Measurements from ENCODE around the gene C1orf21. TPM values are rescaled to one million over a fixed set of nuclear protein-coding genes. Genes with fewer than 3 reads are reported as not detected.

The C1orf21 gene
- total and polyA plus RNA-seq, 2 donors: 13.6 to 42.7 TPM

GRCh38 chr1:184639205-184639604 lies 252.4 kb downstream of the C1orf21 start:
- H3K4me3 ChIP-seq (ENCODE audit: low read length in 2 of 2): no peak overlapping the region
- no peak overlapping the region for H3K27ac ChIP-seq (ENCODE audit: low read depth in 1 of 2, low read length in 1 of 2)
- H3K4me1 ChIP-seq (ENCODE audit: control insufficient read depth in 2 of 2, insufficient read depth in 2 of 2, low read length in 2 of 2): no peaks in the 10 kb centered on the region
- H3K27me3 ChIP-seq (ENCODE audit: control insufficient read depth in 2 of 2, insufficient read depth in 1 of 2, low read length in 1 of 2): no peaks in the 10 kb centered on the region
- no peaks in the 10 kb centered on the region for H3K36me3 ChIP-seq (ENCODE audit: control insufficient read depth in 2 of 2, insufficient read depth in 2 of 2, low read length in 1 of 2)
- H3K9me3 ChIP-seq (ENCODE audit: control insufficient read depth in 2 of 2, insufficient read depth in 1 of 2, low read length in 1 of 2): no peaks in the 10 kb centered on the region
- 94% methylated on average over 2 of the region's 2 CpGs for WGBS
- no peak for DNase-seq (ENCODE audit: low read depth in 6 of 9, low spot score in 9 of 9)

- no peaks in the 10 kb centered on the region for H3K27me3 ChIP-seq (ENCODE audit: control insufficient read depth in 2 of 2, insufficient read depth in 1 of 2, low read length in 1 of 2)
- 97% methylated on average over 3 of the region's 3 CpGs for WGBS
- H3K4me3 ChIP-seq (ENCODE audit: low read length in 2 of 2): no peak overlapping the region
- H3K36me3 ChIP-seq (ENCODE audit: control insufficient read depth in 2 of 2, insufficient read depth in 2 of 2, low read length in 1 of 2): no peaks in the 10 kb centered on the region
- no peaks in the 10 kb centered on the region for H3K4me1 ChIP-seq (ENCODE audit: control insufficient read depth in 2 of 2, insufficient read depth in 2 of 2, low read length in 2 of 2)
- no peak overlapping the region for H3K27ac ChIP-seq (ENCODE audit: low read depth in 1 of 2, low read length in 1 of 2)
- DNase-seq (ENCODE audit: low read depth in 6 of 9, low spot score in 9 of 9): no peak
- H3K9me3 ChIP-seq (ENCODE audit: control insufficient read depth in 2 of 2, insufficient read depth in 1 of 2, low read length in 1 of 2): no peaks in the 10 kb centered on the region
Measured at GRCh38 chr1:184640505-184640904, 253.7 kb downstream of the C1orf21 start.

GRCh38 chr1:184641894-184642293 lies 255.1 kb downstream of the C1orf21 start:
- Histone ChIP-seq H3K27me3 (ENCODE audit: control insufficient read depth in 2 of 2, insufficient read depth in 1 of 2, low read length in 1 of 2) (no peaks in the 10 kb centered on the region), H3K27ac (ENCODE audit: low read depth in 1 of 2, low read length in 1 of 2) (no peak overlapping the region), H3K4me1 (ENCODE audit: control insufficient read depth in 2 of 2, insufficient read depth in 2 of 2, low read length in 2 of 2) (no peaks in the 10 kb centered on the region), H3K36me3 (ENCODE audit: control insufficient read depth in 2 of 2, insufficient read depth in 2 of 2, low read length in 1 of 2) (no peaks in the 10 kb centered on the region), H3K9me3 (ENCODE audit: control insufficient read depth in 2 of 2, insufficient read depth in 1 of 2, low read length in 1 of 2) (no peaks in the 10 kb centered on the region), H3K4me3 (ENCODE audit: low read length in 2 of 2) (no peak overlapping the region)
- no peak for DNase-seq (ENCODE audit: low read depth in 6 of 9, low spot score in 9 of 9)
- 96% methylated on average over 2 of the region's 2 CpGs for WGBS

GRCh38 chr1:184643661-184644060 lies 256.8 kb downstream of the C1orf21 start:
- H3K9me3 ChIP-seq (ENCODE audit: control insufficient read depth in 2 of 2, insufficient read depth in 1 of 2, low read length in 1 of 2): no peaks in the 10 kb centered on the region
- H3K27me3 ChIP-seq (ENCODE audit: control insufficient read depth in 2 of 2, insufficient read depth in 1 of 2, low read length in 1 of 2): no peaks in the 10 kb centered on the region
- no peak for DNase-seq (ENCODE audit: low read depth in 6 of 9, low spot score in 9 of 9)
- no peaks in the 10 kb centered on the region for H3K36me3 ChIP-seq (ENCODE audit: control insufficient read depth in 2 of 2, insufficient read depth in 2 of 2, low read length in 1 of 2)
- WGBS: 93% methylated on average over 1 of the region's 1 CpG
- no peak overlapping the region for H3K4me3 ChIP-seq (ENCODE audit: low read length in 2 of 2)
- H3K27ac ChIP-seq (ENCODE audit: low read depth in 1 of 2, low read length in 1 of 2): no peak overlapping the region
- H3K4me1 ChIP-seq (ENCODE audit: control insufficient read depth in 2 of 2, insufficient read depth in 2 of 2, low read length in 2 of 2): no peaks in the 10 kb centered on the region

- H3K36me3 ChIP-seq (ENCODE audit: control insufficient read depth in 2 of 2, insufficient read depth in 2 of 2, low read length in 1 of 2): no peaks in the 10 kb centered on the region
- no peaks in the 10 kb centered on the region for H3K4me1 ChIP-seq (ENCODE audit: control insufficient read depth in 2 of 2, insufficient read depth in 2 of 2, low read length in 2 of 2)
- no peaks in the 10 kb centered on the region for H3K9me3 ChIP-seq (ENCODE audit: control insufficient read depth in 2 of 2, insufficient read depth in 1 of 2, low read length in 1 of 2)
- H3K27ac ChIP-seq (ENCODE audit: low read depth in 1 of 2, low read length in 1 of 2): no peak overlapping the region
- no peak for DNase-seq (ENCODE audit: low read depth in 6 of 9, low spot score in 9 of 9)
- no peak overlapping the region for H3K4me3 ChIP-seq (ENCODE audit: low read length in 2 of 2)
- H3K27me3 ChIP-seq (ENCODE audit: control insufficient read depth in 2 of 2, insufficient read depth in 1 of 2, low read length in 1 of 2): no peaks in the 10 kb centered on the region
- 95% methylated on average over 11 of the region's 11 CpGs for WGBS
Measured at GRCh38 chr1:184644771-184645170, 257.9 kb downstream of the C1orf21 start.

GRCh38 chr1:184646178-184646701 lies 259.4 kb downstream of the C1orf21 start:
- WGBS: 93% methylated on average over 3 of the region's 3 CpGs
- Histone ChIP-seq H3K4me3 (ENCODE audit: low read length in 2 of 2) (no peak overlapping the region), H3K4me1 (ENCODE audit: control insufficient read depth in 2 of 2, insufficient read depth in 2 of 2, low read length in 2 of 2) (no peaks in the 10 kb centered on the region), H3K27me3 (ENCODE audit: control insufficient read depth in 2 of 2, insufficient read depth in 1 of 2, low read length in 1 of 2) (no peaks in the 10 kb centered on the region), H3K27ac (ENCODE audit: low read depth in 1 of 2, low read length in 1 of 2) (no peak overlapping the region), H3K36me3 (ENCODE audit: control insufficient read depth in 2 of 2, insufficient read depth in 2 of 2, low read length in 1 of 2) (no peaks in the 10 kb centered on the region), H3K9me3 (ENCODE audit: control insufficient read depth in 2 of 2, insufficient read depth in 1 of 2, low read length in 1 of 2) (no peaks in the 10 kb centered on the region)
- DNase-seq (ENCODE audit: low read depth in 6 of 9, low spot score in 9 of 9): no peak

GRCh38 chr1:184646824-184647223 lies 260.0 kb downstream of the C1orf21 start:
- Histone ChIP-seq H3K9me3 (ENCODE audit: control insufficient read depth in 2 of 2, insufficient read depth in 1 of 2, low read length in 1 of 2) (no peaks in the 10 kb centered on the region), H3K27ac (ENCODE audit: low read depth in 1 of 2, low read length in 1 of 2) (no peak overlapping the region), H3K4me1 (ENCODE audit: control insufficient read depth in 2 of 2, insufficient read depth in 2 of 2, low read length in 2 of 2) (no peaks in the 10 kb centered on the region), H3K4me3 (ENCODE audit: low read length in 2 of 2) (no peak overlapping the region), H3K36me3 (ENCODE audit: control insufficient read depth in 2 of 2, insufficient read depth in 2 of 2, low read length in 1 of 2) (no peaks in the 10 kb centered on the region), H3K27me3 (ENCODE audit: control insufficient read depth in 2 of 2, insufficient read depth in 1 of 2, low read length in 1 of 2) (no peaks in the 10 kb centered on the region)
- DNase-seq (ENCODE audit: low read depth in 6 of 9, low spot score in 9 of 9): no peak
- WGBS: 97% methylated on average over 3 of the region's 3 CpGs

- Histone ChIP-seq H3K4me3 (ENCODE audit: low read length in 2 of 2) (no peak overlapping the region), H3K36me3 (ENCODE audit: control insufficient read depth in 2 of 2, insufficient read depth in 2 of 2, low read length in 1 of 2) (no peaks in the 10 kb centered on the region), H3K9me3 (ENCODE audit: control insufficient read depth in 2 of 2, insufficient read depth in 1 of 2, low read length in 1 of 2) (no peaks in the 10 kb centered on the region), H3K27ac (ENCODE audit: low read depth in 1 of 2, low read length in 1 of 2) (no peak overlapping the region), H3K27me3 (ENCODE audit: control insufficient read depth in 2 of 2, insufficient read depth in 1 of 2, low read length in 1 of 2) (no peaks in the 10 kb centered on the region), H3K4me1 (ENCODE audit: control insufficient read depth in 2 of 2, insufficient read depth in 2 of 2, low read length in 2 of 2) (no peaks in the 10 kb centered on the region)
- WGBS: 94% methylated on average over 4 of the region's 4 CpGs
- no peak for DNase-seq (ENCODE audit: low read depth in 6 of 9, low spot score in 9 of 9)
Measured at GRCh38 chr1:184647471-184647870, 260.6 kb downstream of the C1orf21 start.

GRCh38 chr1:184648160-184648855 lies 261.5 kb downstream of the C1orf21 start:
- WGBS: 92% methylated on average over 4 of the region's 4 CpGs

More at GRCh38 chr1:184648160-184648855, 261.5 kb downstream of the C1orf21 start:
- H3K9me3 ChIP-seq (ENCODE audit: control insufficient read depth in 2 of 2, insufficient read depth in 1 of 2, low read length in 1 of 2): no peaks in the 10 kb centered on the region
- no peaks in the 10 kb centered on the region for H3K27me3 ChIP-seq (ENCODE audit: control insufficient read depth in 2 of 2, insufficient read depth in 1 of 2, low read length in 1 of 2)
- H3K36me3 ChIP-seq (ENCODE audit: control insufficient read depth in 2 of 2, insufficient read depth in 2 of 2, low read length in 1 of 2): no peaks in the 10 kb centered on the region
- DNase-seq (ENCODE audit: low read depth in 6 of 9, low spot score in 9 of 9): no peak
- H3K4me1 ChIP-seq (ENCODE audit: control insufficient read depth in 2 of 2, insufficient read depth in 2 of 2, low read length in 2 of 2): no peaks in the 10 kb centered on the region
- H3K4me3 ChIP-seq (ENCODE audit: low read length in 2 of 2): no peak overlapping the region
- no peak overlapping the region for H3K27ac ChIP-seq (ENCODE audit: low read depth in 1 of 2, low read length in 1 of 2)
